NOMO-1 treated with dmso at 0.1 percent for 144 hours (cell line): ENCODE measurements around the gene IL10RA.
"Not testable (repeated sequence)": the region's sequence is repeated elsewhere in the genome, so short reads cannot be mapped to it uniquely, and the experiment has no call there.

Experiments
- DNase-seq: peaks from one replicate; lab custom pipeline; 2025; ENCODE audit not compliant: unreplicated experiment; lab: John Stamatoyannopoulos, UW

Gene IL10RA

DNA sequence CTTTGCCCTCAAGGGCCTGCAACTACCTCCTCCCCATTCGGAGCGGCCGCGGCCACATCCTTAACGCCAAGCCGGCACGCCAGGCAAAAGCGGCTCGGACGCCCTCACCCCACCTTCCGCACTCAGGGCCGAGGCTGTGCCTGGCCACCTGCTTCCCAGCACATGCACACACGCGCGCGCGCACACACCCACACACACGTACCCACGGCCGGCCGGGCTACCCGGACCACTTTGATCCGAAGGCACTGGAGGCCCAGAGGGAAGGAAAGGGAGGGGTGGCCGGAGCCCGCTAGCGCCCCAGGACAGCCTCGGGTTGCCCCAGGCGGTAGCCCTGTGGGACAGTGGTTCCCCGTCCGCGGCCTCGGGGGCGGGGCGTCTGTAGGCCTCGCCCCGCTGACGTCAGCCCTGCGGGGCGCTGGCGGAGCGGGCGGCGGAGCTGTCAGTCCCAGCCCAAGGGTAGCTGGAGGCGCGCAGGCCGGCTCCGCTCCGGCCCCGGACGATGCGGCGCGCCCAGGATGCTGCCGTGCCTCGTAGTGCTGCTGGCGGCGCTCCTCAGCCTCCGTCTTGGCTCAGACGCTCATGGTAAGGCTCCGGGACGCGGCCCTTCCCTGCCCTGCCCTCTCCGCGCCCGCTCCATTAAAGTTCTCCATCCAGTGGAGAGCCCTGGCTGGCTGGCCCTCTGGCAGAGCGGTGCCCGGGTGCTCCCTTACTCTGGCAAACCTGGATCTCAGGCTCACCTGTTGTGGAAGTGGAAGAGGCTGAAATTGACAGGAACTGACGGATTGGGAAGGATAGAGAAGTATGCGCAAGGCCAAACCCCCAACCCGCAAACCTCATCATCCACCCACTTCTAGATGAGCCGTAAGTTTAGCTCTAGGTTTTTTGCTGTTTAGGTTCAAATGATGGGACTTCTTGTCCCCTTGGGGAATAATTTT is at the start of gene IL10RA:
Gene IL10RA, plus strand, starts transcription at position 442 of the 935 bp plus-strand sequence. Its CDS starts 74 bp downstream, at position 516.
- peak; percentile 77 for DNase-seq

GRCh38 chr11:117936973-117937372 is 49.2 kb upstream of the IL10RA start:
- no peak for DNase-seq

GRCh38 chr11:117940736-117941135 is 45.5 kb upstream of the IL10RA start:
- no peak for DNase-seq

GRCh38 chr11:117941163-117941707 is 45.0 kb upstream of the IL10RA start:
- no peak for DNase-seq

DNA sequence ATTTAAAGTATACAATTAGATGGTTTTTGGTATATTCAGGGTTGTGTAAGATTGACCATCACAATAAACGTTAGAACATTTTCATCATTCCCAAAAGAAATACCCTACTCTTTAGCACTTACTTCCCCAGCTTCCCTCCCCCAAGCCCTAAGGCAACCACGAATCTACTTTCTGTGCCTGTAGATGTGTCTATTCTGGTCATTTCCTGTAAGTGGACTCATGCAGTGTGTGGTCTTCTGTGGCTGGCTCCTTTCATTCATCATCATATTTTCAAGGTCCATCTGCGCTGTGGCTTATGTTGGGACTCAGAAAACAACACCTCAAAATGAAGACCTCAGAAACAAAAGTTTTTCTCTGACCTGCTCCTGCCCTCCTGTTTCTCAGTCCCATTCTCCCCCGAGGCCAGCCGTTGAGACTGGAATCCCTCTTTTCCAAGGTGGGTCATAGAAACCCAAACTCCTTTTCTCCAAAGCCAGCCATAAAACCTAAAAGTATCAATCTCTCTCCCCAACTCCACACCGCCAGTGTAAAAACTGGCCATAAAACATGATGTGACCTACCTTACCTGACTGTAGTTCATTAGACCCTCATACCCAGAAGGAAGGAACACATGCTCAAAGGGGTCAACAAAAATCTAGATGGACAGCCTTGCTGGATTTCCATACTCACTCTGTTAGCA is 44.1 kb upstream of the IL10RA start:
- DNase-seq: no peak

GRCh38 chr11:117944554-117944953 is 41.6 kb upstream of the IL10RA start:
- no peak for DNase-seq

DNA sequence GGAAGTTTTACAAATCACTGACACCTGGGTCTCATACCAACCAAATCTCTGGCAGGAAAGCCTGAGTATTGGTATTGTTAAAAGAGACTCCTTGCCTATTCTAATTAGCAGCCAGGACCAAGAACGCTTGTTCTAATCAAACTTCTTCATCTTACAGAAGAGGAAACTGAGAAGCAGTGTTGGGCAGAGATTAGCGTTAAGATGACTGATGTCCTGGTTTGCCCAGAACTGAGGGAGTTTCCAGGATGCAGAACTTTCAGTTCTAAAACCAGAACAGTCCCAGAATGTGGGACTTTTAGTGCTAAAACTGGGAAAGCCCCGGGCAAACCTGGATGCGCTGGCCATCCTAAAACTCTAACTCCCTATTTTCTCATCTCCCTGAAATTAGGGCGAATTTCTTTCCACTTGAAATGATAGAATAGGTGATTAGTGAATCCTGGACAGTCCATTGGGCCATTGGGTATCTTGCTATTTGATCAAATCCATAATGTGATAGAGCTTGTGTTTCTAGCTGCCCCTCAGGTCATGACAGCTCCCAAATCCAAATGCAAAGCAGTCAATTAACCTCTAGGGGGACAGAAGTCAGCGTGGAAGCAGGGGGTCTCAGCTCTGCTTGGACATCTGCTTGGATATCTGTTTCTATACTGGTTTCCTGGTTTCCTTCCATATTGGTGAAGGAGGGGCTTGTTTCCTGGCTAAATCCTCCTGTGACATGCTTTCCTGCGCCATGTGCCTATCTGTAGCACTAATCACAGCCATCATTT is 41.0 kb upstream of the IL10RA start:
- DNase-seq: no peak

- no peak for DNase-seq
Measured at GRCh38 chr11:117946156-117946841, 39.9 kb upstream of the IL10RA start.

DNA sequence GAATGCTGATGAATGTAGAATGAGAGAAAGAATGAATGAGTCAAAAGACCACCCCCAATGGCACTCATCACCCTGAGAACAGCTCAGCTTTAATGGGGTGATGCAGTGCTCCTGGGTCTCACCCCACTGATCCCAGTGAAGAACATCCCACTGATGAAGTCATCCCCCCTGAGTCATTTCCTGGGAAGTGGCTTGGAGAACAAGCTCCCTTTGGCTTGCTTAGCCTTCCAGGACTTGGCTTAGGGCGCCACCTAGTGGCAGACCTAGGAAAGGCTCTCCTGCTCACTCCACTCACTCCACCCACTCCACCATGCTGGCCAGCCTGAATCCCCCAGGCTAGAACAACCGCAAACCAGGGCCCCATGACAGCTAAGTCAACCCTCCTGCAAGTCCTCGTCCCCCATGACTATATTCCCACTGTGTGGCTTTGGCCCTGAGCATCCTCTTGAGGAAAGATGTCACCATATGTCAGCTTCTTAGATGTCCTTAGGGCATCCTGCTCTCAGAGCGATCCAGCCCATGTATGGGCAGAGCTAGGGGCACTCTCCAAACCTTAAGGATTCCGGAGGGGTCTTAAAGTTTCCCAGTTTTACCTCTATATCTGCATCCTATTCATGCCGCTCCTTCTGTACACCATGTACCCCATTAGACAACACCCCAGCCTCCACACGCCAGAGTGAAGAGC is 39.2 kb upstream of the IL10RA start:
- DNase-seq: peak; percentile 55

GRCh38 chr11:117947751-117948150 is 38.4 kb upstream of the IL10RA start:
- DNase-seq: not testable (repeated sequence)

- DNase-seq: not testable (repeated sequence)
Measured at GRCh38 chr11:117948466-117948865, 37.7 kb upstream of the IL10RA start.

DNA sequence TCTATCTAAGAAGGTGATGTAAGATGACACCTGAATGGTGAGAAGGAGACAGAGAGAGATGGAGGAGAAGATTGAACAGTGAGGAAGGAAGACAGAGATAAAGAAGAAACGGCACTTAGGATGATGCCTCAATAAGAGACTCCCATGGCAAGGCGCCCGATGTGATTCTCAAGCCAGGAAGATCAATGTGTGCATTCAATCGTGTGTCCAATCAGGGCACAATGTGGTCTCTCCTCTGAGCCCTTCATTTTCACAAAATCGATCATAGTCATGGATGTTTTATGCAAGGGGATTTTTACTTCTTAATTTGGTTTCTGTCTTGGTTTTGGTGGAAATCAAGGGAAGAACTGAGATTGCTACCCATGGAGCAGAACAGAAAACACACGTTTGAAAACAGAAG is 37.1 kb upstream of the IL10RA start:
- DNase-seq: no peak

DNA sequence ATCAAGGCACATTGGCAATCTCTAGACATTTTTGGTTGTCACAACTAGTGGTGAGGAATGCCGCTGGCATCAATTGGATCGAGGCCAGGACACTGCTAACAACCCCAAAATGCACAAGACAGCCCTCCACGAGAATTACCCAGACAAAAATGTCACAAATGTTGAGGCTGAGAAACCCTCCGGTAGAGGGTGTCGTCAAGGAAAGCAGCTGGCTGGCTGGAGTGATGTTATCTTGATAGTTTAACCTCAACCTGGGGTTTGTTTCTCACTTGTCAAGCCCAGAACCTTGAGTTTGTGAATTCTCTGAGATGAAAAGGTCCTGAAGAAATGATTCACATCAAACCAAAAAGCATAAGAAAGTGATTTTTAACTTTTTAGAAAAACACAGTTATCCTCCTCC is 35.9 kb upstream of the IL10RA start:
- DNase-seq: no peak

- peak; percentile 51 for DNase-seq
Measured at GRCh38 chr11:117950993-117951961, 34.9 kb upstream of the IL10RA start.

GRCh38 chr11:117953024-117953671 is 33.0 kb upstream of the IL10RA start:
- peak; percentile 28 for DNase-seq

- DNase-seq: no peak
Measured at GRCh38 chr11:117958949-117959348, 27.2 kb upstream of the IL10RA start.

GRCh38 chr11:117959438-117960149 is 26.6 kb upstream of the IL10RA start:
- peak; percentile 54 for DNase-seq

DNA sequence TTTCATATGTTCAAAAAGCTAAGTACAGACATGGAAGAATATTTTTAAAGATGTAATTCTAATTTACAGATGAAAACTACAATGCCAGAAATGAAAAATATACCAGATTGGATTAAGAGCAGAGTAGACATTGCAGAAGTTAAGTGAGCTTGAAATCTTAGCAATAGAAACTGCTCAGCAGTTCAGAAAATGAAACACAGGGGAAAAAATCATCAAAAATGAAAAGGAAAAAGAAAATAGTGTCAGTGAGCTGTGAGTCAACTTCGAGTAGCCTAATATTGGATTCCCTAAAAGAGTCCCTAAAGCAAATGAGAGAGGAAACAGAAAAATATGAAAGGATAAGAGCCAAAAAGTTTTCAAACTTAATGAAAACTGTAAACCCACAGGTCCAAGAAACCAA is 25.8 kb upstream of the IL10RA start:
- no peak for DNase-seq
